ENCODE measurements around the gene FCHO1.

GRCh38 chr19:17826508-17827056, 75.3 kb downstream of the FCHO1 start:
- TF ChIP-seq, protein P1, sequence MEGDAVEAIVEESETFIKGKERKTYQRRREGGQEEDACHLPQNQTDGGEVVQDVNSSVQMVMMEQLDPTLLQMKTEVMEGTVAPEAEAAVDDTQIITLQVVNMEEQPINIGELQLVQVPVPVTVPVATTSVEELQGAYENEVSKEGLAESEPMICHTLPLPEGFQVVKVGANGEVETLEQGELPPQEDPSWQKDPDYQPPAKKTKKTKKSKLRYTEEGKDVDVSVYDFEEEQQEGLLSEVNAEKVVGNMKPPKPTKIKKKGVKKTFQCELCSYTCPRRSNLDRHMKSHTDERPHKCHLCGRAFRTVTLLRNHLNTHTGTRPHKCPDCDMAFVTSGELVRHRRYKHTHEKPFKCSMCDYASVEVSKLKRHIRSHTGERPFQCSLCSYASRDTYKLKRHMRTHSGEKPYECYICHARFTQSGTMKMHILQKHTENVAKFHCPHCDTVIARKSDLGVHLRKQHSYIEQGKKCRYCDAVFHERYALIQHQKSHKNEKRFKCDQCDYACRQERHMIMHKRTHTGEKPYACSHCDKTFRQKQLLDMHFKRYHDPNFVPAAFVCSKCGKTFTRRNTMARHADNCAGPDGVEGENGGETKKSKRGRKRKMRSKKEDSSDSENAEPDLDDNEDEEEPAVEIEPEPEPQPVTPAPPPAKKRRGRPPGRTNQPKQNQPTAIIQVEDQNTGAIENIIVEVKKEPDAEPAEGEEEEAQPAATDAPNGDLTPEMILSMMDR (IDR thresholded peaks at IDR 0.05; ENCODE audit: low read depth, low read length, missing input control): no peak
- TF ChIP-seq TAF1 (conservative IDR thresholded peaks at IDR 0.05) (no peak), RXRA (IDR thresholded peaks at IDR 0.05) (no peak), SP1 (IDR thresholded peaks at IDR 0.05) (no peak), ATF3 (IDR thresholded peaks at IDR 0.05) (no peak), RAD21 (IDR thresholded peaks at IDR 0.05) (no peak), YY1 (IDR thresholded peaks at IDR 0.05) (no peak), JUND (IDR thresholded peaks at IDR 0.05) (no peak)
- TF ChIP-seq, protein P2, sequence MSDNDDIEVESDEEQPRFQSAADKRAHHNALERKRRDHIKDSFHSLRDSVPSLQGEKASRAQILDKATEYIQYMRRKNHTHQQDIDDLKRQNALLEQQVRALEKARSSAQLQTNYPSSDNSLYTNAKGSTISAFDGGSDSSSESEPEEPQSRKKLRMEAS (IDR thresholded peaks at IDR 0.05): no peak
- TF ChIP-seq, protein P3, sequence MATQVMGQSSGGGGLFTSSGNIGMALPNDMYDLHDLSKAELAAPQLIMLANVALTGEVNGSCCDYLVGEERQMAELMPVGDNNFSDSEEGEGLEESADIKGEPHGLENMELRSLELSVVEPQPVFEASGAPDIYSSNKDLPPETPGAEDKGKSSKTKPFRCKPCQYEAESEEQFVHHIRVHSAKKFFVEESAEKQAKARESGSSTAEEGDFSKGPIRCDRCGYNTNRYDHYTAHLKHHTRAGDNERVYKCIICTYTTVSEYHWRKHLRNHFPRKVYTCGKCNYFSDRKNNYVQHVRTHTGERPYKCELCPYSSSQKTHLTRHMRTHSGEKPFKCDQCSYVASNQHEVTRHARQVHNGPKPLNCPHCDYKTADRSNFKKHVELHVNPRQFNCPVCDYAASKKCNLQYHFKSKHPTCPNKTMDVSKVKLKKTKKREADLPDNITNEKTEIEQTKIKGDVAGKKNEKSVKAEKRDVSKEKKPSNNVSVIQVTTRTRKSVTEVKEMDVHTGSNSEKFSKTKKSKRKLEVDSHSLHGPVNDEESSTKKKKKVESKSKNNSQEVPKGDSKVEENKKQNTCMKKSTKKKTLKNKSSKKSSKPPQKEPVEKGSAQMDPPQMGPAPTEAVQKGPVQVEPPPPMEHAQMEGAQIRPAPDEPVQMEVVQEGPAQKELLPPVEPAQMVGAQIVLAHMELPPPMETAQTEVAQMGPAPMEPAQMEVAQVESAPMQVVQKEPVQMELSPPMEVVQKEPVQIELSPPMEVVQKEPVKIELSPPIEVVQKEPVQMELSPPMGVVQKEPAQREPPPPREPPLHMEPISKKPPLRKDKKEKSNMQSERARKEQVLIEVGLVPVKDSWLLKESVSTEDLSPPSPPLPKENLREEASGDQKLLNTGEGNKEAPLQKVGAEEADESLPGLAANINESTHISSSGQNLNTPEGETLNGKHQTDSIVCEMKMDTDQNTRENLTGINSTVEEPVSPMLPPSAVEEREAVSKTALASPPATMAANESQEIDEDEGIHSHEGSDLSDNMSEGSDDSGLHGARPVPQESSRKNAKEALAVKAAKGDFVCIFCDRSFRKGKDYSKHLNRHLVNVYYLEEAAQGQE (IDR thresholded peaks at IDR 0.05): no peak
